GM10266 (cell line): ENCODE measurements around the gene VSTM2L.

Experiments used
- DNase-seq: peaks from one replicate; pipeline ENCODE4 v3.0.0; 2012; ENCODE audit errors: extremely low spot score
- TF ChIP-seq, protein P1 (sequence below): IDR thresholded peaks from 2 replicates; pipeline ENCODE4 v1.5.1; 2012; ENCODE audit warnings: mild to moderate bottlenecking, low read depth; ENCODE audit not compliant: control insufficient read depth, insufficient read depth; ENCODE audit errors: missing control alignments

Gene VSTM2L

GRCh38 chr20:37969949-37970855 is 67.3 kb downstream of the VSTM2L start:
- TF ChIP-seq, protein P1, sequence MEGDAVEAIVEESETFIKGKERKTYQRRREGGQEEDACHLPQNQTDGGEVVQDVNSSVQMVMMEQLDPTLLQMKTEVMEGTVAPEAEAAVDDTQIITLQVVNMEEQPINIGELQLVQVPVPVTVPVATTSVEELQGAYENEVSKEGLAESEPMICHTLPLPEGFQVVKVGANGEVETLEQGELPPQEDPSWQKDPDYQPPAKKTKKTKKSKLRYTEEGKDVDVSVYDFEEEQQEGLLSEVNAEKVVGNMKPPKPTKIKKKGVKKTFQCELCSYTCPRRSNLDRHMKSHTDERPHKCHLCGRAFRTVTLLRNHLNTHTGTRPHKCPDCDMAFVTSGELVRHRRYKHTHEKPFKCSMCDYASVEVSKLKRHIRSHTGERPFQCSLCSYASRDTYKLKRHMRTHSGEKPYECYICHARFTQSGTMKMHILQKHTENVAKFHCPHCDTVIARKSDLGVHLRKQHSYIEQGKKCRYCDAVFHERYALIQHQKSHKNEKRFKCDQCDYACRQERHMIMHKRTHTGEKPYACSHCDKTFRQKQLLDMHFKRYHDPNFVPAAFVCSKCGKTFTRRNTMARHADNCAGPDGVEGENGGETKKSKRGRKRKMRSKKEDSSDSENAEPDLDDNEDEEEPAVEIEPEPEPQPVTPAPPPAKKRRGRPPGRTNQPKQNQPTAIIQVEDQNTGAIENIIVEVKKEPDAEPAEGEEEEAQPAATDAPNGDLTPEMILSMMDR, result no peak
- no peak for DNase-seq

DNA sequence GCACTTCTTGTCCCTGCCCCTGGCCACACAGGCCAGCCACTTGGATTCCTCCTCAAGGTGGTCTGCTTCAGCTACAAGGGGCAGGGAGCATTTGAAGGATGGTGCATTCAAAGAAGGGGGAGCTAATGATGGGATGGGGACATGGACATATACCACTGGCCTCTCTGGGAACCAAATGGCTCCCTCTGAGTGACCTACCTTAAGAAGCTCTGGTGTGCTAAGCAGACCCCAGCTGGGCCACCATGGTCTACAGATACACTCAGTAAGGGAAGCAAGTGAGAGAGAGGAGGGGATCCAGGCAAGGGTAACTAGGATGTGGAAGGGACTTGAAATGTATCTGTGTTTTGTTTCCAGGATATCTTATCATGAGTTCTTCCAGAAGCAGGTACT is 67.9 kb downstream of the VSTM2L start:
- TF ChIP-seq, protein P1, result no peak
- DNase-seq, result no peak

DNA sequence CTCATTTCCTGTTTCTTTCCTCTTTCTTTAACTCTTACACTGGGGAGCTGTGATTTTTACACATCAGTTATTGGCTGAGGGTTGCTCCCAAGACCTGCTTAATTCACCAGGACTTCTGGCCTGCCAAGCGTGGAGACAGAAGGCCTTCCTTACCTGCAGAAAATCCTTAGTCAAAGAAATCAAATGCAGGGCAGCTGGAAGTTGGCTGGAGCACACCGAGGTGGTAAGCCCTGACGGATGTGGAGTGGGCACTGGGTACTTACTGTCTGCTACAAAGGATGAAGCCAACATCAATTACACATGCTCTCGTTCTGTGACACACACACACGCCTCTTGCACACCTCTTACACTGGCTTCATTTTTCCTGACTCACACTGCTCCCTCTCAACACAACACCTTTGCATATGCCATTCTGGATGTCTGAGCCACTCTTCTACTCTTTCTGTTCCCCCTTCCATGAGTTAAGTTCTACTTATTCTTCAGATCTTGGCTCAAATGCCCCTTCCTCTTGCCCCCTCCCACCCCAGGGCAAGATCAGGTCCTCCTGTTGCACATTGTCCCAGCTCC is 68.7 kb downstream of the VSTM2L start:
- no peak for DNase-seq
- TF ChIP-seq, protein P1, result no peak

GRCh38 chr20:37972256-37973058 is 69.5 kb downstream of the VSTM2L start:
- TF ChIP-seq, protein P1, result no peak
- DNase-seq, result no peak

DNA sequence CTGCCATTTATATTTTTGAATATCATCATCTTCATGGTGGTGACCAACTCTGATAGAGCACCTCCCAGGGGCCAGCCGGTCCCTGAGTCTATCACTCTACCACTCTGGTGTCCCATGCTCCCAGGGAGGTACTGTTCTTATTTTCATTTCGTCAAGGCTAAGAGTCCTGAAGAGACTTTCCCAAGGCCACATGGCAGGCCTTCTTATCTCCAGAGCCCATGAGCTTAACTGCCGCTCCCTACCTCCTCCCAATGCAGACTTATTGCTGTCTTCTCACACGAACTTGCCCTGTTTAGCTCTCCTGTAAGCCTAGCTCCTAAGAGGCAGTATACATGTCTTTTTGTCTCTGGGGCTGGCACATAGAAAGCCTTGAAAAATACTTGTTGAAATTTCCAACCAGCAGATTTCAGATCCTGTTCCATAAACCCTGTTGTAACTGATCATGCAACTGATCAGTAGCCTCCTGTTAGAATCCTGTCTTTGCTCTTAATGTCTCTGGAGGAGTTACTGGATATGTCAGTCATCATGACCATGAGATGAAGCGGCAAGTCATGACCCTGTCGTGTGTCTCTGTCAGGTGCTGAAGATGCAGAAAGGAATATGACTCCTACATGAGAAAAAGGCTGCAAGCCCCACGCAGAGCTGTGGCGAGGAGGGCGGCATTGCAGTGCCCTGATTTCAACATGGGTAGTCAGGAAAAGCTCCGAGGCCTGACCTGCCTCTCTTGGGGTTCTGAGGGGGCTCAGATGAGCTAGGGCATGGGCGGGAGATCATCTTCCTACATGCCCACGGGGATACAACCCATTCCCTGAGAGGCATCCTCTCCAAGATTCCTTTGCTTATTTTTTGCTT is 70.4 kb downstream of the VSTM2L start:
- no peak for DNase-seq
- TF ChIP-seq, protein P1, result no peak

DNA sequence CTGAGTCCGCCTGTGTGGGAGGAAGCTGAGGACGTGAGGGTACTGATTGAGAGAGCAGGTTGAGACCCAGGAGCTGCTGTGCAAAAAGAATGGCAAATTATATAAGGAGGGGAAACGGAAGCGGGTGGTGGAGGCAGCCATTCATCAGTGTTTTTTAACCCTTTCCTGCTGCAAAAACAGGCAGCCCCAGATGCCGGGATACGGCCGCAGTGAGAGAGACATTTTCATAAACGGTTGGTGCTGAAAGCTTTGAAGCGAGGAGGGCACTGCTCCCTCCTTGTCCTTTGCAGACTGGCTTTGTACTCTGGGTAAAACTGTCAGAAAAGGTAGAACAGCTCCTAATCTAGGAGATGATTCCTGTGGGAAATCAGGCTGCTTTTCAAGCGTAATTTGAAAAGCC is 74.0 kb downstream of the VSTM2L start:
- DNase-seq, result no peak
- TF ChIP-seq, protein P1, result no peak
